NCI-H146 treated with DMSO at 0.1 percent for 48 hours (cell line): ENCODE measurements around the gene TLR10.
"Not testable (repeated sequence)": the region's sequence is repeated elsewhere in the genome, so short reads cannot be mapped to it uniquely, and the experiment has no call there.

Experiments used
- DNase-seq: peaks from one replicate; lab custom pipeline; 2025; ENCODE audit not compliant: unreplicated experiment; lab: John Stamatoyannopoulos, UW

TLR10 gene

DNA sequence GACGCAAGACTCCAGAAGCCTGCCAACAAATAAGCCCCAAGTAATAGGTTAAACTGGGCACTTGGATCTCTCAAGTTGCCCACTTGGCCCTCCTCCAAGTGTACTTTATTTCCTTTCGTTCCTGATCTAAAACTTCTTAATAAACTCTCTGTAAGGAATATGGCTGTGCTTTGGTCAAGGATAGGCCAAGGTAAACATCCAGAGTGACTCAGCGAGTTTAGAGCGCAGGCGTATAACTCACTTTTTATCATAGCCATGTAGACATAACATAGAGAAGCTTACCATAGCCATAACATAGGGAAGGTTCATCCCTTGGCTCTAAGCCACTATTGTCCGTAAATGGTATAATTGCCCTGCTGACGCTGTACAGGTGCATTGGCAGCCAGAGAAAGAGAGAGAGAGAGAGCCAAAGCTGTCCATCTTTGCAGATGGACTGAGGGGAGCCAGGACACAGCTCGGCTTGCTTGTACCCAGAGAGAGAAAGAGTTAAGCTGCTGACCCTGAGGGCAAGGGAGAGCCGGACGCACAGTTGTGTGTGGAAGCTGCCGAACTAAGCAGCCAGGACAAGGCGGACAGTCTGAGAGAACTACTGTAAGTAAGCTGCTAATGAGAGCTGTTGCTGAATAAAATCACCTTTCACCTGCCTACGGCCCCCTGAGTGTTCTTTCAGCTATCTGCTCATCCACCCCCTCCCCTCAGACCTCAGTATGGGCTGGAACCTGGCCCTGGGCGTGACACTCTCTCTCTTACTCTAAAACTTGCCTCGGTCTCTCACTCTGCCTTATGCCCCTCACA, 20.0 kb upstream of the TLR10 start:
- DNase-seq = no peak

DNA sequence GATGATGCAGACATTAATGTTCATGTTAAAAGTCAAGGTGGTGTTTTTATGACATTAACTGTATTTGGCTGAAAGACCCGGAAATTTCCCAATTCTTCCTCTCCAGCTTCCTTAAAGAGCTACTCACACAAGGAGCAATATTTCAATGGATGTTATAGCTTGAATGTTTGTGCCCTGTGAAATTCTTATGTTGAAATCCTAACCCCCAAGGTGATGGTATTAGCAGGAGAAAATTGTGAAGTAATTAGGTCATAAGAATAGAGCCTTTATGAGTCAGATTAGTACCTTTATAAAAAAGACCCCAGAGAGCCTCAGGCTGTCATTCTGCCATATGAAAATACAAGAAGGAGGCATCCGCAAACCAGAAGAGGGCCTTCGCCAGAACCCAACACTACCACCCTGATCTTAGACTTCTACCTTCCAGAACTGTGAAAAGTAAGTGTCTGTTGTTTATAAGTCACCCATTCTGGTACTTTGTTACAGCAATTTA, 18.2 kb upstream of the TLR10 start:
- DNase-seq = no peak

DNA sequence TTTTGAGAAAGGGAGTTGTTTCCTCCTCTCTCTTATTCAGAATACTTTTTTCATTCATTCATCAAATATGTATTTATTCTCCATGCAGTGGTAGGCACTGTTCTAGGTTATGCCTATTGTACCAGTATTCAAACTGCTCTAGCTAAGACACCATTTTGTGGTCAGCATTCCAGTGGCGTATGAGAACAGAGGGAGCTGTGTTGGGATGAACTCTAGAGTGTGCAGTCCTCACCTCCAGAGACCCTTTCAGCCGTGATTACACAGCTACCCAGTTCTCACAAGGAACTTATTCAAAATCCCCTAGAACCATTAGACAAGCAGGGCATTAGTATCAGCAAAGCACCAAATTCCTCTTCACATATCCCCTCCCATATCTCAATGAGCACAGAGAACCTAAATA, 17.6 kb upstream of the TLR10 start:
- DNase-seq = no peak

DNA sequence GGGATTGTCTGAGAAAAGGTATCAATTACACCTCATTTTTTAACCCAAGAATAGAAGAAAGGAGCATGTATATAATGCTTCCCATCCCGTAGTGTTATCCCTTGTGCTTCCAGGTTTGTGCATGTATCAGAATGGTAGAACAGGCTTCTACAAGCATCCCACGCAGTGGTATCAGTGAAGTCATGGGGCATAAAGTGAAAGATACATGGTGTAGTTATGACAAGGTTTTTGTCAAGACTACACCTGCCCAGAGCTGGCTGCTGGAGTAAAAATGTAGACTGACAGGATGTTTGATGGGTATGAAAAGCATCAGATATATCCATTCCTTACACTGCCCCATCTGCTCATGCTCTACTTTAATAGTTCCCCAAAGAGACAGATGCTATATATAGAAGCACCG, 12.3 kb upstream of the TLR10 start:
- DNase-seq = no peak

DNA sequence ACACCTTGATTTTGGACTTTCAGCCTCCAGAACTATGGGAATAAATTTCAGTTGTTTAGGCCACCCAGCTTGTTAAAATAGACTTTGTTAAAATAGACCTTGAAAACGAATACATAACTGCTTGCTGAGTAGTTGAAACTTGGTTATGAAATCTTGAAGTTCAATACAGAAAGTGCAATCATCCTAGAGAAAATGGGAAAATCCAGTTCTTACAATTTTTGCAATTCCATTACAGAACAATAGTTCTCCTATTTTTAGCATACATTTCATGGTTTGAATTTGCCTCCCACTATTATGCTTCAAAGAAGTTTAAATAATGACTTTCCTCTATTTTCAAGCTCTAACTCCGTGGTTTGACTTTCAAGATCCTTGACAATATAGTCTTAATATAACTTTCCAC, 11.3 kb upstream of the TLR10 start:
- no peak for DNase-seq

DNA sequence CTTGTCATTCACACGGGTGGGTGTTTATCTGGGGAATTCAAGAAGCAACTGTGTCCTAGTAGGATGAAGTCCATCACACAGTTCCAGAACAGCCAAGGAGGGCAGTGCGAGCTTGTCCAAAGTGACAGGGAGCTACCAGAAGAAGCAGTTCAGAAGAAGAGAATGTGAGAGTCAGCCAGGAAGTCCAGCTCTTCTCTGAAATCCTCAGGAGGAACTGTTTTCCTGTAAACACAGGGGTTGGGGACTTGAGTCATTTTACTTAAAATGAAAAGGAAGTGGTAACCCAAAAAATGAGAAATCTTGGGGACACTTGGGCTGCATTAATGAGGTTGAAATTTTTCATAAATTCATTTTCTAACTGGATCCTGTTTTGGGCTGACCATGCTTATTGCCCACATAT, 8.2 kb upstream of the TLR10 start:
- DNase-seq = no peak

DNA sequence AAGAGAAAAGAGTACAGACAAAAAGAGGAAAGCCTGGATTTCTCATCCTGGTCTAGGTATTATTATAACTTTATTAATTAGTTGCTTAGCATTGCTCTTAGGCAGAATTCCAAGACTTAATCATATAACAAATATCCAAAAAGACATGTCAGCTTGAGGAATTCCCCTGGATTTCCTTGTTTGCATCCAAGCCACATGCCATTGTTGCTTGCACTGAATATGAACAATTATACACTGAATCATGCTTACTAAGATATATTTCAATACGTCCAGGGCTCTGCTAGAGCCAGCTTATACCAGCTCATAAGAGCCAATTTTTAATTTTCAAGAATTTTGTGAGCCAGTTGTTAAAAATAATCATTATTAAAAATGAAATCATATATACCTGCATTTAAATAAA, 5.5 kb upstream of the TLR10 start:
- no peak for DNase-seq

DNA sequence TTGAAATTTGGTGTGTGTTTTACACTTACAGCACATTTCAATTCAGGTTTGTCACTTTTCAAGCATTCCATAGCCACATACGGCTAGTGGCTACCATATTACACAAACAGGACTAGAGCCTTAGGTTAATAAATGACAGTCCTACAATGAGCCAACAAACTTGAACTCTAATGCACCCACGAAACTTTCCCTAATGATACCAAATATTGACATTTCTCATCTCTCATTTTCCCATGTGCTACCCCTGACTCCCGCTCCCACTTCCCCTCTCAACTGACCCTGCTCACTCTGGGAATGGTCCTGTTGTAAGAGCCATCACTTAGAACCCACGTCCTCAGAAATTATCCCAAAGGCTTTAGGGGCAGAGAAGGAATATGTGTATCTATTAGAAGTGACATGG, 4.9 kb upstream of the TLR10 start:
- DNase-seq = no peak

DNA sequence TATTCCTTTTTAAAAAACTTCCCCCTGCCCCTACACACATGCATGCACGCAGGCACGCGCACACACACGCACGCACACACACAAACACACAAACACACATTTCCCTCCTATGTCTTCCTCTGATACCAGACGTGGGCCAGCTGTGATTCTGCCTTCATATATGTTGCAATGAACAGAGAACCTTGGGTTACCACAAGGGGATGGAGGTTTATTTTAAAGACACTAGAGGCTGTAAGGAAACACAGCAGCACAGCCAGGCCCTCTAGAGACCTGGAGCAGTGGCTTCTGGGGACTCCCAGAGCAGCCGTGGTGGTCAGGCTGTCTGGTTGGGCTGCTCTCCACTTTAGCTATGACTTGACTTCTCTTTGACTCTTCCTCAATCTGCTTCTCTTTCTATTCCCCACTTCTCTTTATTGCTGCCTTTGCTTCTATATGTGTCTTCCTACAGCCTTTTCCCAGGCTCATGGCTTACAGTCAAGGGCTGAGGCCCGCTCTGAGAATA, 3.2 kb upstream of the TLR10 start:
- DNase-seq = no peak

DNA sequence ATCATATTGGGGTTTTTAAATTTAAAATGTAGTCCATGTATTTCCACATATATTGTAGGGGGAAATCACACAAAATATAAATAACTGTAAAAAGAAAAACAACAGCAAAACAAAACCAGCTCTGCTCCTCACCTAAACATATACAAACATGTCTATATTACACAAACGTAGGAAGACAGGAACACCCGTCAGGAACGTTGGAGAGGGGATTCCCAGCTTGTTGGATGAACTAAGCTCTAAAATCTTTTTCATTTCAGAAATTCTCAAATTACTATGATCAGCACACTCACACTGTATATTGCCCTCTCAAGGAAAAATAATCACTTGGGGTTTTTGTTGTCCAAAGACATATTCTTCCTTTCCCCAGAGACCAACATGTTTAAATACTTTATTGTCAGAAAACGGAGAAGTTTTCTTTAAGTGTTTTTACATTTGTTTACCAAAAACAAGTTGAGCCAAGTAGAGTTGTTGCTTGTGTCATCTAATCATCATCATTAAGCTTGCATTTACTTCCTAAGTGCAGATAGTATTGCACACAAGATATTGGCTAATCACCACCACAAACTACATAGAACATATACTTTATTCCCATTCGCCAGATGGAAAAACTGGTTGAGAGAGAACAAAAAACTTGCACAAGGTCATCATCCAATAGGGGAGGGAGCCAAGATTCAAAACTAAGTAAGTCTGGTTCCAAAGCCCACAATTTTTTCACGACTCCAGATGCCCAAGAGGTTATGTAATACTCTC, 2.4 kb upstream of the TLR10 start:
- no peak for DNase-seq

DNA sequence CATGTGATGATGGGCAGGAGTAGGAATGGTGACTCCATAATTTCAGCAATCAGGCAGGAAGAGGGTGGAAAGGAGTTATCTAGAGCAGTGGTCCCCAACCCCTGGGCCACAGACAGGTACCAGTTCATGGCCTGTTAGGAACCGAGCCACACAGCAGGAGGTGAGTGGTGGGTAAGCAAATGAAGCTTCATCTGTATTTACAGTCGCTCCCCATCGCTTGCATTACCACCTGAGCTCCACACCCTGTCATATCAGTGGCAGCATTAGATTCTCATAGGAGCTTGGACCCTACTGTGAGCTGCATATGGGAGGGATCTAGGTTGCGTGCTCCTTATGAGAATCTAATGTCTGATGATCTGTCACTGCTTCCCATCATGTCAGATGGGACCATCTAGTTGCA, 1.4 kb upstream of the TLR10 start:
- DNase-seq = no peak

DNA sequence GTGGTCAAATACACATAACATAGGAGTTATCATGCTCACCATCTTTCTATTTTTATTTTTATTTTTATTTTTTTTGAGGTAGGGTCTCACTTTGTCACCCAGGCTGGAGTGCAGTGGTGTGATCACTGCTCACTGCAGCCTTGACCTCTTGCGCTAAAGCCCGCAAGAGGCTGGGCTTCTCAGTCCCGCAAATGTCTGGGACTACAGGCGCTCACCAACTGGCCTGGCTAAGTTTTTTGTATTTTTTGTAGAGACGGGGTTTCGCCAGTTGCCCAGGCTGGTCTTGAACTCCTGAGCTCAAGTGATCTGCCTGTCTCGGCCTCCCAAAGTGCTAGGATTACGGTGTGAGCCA, 295 bp upstream of the TLR10 start:
- no peak for DNase-seq

DNA sequence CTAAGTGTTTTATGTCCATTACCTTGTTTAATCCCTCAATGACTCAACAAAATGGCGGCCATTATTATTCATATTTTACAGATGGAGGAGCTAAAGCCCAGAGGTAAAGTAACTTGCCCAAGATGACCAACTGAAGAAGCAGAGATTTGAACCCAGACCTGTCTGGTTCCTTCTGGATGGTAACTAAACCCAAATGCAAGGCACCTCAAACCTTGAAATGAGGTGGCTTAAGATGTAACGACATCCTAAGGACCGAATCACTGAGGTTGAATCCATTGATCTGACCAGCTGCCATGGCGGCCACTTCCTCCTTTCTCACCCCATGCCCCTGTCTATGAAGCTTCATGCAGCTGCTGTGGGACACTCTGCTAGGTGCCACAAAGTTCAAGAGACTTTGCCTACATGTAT, 932 bp downstream of the TLR10 start:
- no peak for DNase-seq

DNA sequence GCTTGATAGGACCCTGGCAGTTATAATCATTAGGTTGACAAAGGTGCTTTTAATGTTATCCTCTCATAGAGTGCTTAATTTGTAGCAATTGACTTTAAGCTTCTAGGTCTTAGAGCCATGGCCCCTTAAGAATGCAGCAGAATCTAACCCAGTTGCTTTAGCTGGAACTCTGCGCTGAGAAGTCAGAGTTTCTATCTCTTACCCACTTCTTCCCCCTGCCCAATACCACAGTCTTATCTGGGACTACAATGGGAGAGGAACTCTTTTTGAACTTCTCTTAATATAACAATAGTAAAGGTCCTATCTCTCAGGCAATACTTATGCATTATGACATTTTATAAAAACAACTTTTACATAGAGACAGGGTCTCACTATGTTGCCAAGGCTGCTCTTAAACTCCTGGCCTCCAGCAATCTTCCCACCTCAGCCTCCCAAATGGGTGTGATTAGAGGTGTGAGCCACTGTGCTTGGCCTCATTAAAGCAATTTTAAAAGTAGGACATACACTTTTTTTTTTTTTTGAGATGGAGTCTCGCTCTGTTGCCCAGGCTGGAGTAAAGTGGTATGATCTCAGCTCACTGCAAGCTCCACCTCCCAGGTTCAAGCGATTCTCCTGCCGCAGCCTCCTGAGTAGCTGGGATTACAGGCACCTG, 1.8 kb downstream of the TLR10 start:
- no peak for DNase-seq

DNA sequence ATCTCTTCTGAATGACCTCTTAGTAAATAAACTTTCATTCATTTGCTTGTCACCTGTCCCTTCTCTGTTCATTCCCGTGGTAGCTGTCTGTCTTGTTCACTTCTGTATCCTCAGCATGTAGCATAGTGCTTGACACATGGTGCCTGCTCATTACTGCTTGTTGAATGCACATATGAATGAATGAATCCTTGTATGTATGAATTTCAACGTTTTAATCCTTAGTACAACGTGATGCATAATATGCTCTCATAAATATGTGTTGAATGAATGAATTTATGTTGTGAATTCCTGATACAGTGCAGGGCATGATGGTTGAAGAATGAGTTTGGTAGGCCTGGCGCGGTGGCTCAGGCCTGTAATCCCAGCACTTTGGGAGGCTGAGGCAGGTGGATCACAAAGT, 3.0 kb downstream of the TLR10 start:
- DNase-seq = no peak

DNA sequence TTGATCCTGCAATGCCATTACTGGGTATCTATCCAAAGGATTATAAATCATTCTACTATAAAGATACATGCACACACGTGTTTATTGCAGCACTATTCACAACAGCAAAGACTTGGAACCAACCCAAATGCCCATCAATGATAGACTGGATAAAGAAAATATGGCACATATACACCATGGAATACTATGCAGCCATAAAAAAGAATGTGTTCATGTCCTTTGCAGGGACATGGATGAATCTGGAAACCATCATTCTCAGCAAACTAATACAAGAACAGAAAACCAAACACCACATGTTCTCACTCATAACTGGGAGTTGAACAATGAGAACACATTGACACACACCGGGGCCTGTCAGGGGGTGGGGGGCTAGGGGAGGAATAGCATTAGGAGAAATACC, 4.9 kb downstream of the TLR10 start:
- not testable (repeated sequence) for DNase-seq

DNA sequence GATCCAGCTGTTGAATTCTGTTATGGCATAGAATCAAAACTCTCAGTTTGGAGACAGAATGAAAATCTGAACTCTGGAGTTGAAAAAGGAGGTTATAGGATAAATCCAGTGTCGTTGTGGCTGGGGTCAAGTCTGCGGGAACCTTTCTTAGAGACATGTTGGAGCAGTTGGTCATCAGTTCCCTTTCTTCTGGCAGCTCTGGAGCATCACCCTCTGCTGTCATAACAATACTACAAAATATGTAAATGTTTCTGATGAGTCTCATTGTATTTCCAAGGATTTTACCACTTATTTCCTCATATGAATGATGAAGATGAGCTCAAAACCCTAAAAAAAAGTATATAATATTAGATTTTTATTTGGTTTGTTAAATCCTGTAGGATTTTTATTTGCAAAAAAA, 7.5 kb downstream of the TLR10 start:
- DNase-seq = no peak

DNA sequence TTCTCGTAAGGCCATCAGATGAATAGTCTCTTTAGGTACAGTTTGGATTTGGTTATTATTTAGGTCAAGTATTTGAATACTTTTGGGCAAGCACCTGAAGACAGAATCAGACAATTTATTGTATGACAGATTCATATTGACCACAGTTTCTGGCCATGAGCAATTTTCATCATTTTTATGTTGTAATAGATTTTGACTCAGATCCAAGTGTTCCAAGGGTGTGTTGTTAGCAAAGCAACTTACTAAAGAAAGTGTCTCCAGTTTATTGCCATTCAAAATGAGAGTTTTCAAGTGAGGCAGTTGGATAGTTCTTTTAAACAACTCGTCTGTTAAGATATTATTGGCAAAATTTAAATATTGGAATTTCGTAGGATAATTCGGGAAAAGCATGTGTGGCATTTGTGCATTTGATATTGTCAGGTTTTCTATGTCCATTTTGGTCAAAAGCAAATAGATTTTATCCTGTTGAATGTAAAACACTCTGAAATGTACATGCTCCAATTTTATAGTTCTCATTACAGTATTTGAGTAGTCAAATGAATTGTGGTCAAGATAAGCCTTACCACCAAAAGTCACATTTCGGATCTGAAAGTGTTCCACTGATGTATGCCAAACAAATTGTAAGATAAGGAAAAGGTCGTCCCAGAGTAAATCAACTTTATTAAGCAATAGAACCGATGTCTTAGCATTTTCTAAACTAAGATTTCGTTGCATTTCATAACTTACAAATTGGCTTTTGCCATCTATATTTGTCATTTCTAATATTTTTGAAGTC, 8.4 kb downstream of the TLR10 start:
- DNase-seq = no peak

DNA sequence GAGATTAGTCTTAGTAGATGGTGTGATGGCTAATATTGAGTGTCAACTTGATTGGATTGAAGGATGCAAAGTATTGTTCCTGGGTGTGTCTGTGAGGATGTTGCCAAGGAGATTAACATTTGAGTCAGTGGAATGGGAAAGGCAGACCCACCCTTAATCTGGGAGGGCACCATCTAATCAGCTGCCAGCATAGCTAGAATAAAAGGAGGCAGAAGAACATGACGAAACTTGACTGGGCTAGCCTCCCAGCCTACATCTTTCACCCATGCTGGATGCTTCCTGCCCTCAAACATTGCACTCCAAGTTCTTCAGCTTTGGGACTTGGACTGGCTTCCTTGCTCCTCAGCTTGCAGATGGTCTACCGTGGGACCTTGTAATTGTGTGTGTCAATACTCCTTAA, 12.5 kb downstream of the TLR10 start:
- not testable (repeated sequence) for DNase-seq

DNA sequence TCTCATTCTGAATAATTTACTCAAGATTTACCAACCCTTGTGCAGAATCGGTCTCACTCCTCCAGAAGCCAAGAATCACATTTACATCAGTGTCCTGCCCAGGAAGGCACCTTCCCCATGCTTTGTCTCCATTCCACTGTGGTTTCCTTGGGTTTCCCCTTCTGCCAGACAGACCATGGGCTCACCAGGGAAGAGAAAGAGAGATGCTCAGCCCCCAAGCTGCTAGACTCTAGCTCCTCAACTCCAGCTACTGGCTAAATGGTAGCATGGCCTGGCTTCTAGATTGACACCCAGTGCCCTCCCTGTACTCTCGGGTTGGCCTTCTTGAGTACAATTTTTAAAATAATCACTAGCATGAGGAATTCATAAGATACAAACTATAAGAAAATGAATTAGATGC, 12.9 kb downstream of the TLR10 start:
- DNase-seq = no peak

DNA sequence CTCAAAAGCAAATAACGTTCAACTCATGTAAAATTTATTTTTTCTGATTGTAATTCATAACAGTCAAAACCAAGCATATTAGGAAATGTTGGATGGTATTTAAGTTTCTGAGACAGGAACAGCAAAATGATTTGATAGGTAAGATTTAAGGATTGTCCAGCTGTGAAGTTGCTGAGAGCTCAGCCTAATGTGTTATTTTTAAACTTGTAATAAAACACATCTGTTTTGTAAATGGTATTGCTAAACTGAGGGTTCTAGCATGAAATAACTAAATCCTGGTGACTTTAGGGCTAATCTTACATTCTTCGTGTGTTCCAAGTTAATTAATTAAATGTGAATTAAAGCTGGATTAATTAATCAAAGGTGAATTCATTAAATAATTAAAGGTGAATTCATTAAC, 13.3 kb downstream of the TLR10 start:
- no peak for DNase-seq
